ENCODE results near the gene EPHB1. TPM values are rescaled to one million over a fixed set of nuclear protein-coding genes. Genes with fewer than 3 reads are reported as not detected.
A peak's percentile ranks its signal among the peaks of the same experiment; 100 is the strongest.
"Not testable (repeated sequence)": the region's sequence is repeated elsewhere in the genome, so short reads cannot be mapped to it uniquely, and the experiment has no call there.

EPHB1 gene
- total RNA-seq, 1 donor from 2014 or later, result 17.4 TPM

DNA sequence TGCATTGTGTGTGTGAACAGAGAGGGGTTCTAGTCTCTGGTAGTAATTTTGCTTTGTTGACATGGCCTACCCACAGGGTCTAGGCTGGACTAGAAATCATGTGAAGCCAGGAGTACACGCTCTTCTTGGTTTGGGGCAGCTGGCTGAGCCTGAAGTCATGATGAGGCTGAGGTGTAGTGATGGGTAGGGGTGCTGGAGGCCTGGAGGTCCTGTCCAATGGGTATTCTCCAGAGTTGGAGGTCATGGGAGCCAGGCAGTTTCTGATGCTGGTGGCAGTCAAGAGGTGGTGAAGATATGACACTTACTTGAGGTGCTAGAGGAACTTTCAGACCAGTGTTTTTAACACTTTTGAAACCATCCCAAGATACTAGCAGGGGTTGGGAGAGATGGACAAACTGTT, 18.5 kb upstream of the EPHB1 start:
- DNase-seq (ENCODE audit: low read depth), result no peak

DNA sequence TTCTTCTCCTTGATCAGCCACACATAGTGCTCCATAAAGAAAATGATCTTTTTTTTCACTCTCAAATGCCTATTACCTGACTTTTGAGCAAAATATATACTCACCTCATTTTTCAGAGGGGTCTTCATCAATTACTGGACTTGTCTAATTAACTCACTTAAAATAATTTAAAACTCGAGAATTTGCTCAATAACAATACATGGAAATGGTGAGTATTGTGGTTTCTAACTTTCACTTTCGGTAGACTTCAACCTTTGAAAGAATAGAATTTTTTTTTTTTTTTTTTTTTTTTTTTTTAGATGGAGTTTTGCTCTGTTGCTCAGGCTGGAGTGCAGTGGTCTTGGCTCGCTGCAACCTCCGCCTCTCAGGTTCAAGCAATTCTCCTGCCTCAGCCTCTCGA, 17.7 kb upstream of the EPHB1 start:
- no peak for DNase-seq (ENCODE audit: low read depth)

DNA sequence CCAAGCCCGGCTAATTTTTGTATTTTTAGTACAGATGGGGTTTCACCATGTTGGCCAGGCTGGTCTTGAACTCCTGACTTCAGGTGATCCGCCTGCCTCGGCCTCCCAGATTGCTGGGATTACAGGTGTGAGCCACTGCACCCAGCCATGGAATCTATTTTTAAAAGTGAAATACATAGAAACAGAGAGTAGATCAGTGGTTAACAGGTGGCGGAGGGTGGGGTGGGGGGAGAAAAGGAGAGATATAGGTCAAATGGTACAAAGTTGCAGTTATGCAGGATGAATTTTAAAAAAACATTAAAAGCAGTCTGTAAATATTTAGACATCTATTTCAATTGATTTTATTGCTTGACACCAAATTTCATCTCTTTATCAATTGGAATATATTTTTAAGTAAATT, 6.8 kb upstream of the EPHB1 start:
- DNase-seq (ENCODE audit: low read depth), result not testable (repeated sequence)

DNA sequence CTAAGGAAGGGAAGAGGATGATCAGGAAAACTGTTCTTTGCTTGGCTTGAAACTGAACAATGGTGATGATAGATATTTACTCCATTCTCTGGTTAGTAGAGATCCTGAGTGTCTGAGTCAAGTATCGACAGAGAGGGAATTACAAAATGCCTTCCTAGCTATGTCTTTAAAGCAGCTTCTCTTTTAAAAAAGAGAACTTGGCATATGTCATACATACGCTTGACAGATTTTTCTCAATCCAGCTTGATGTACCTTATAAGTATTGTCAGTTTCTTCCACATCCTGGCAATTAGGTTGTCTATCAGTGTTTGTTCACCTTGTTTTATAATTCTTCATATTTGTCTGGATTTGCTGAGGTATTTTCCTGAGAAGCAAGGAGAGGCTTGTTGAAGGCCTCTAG, 5.0 kb upstream of the EPHB1 start:
- DNase-seq (ENCODE audit: low read depth), result no peak

DNA sequence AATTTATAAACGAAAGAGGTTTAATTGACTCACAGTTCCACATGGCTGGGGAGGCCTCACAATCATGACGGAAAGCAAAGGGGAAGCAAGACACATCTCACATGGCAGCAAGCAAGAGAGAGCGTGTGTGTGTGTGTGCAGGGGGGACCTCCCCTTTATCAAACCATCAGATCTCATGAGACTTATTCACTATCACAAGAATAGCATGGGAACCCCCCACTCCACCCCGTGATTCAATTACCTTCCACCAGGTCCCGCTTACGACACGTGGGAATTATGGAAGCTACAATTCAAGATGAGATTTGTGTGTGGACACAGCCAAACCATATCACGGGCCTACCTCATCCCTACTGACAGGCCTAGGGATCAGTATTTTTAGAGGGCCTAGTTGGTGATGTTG, 3.1 kb upstream of the EPHB1 start:
- DNase-seq (ENCODE audit: low read depth), result no peak

DNA sequence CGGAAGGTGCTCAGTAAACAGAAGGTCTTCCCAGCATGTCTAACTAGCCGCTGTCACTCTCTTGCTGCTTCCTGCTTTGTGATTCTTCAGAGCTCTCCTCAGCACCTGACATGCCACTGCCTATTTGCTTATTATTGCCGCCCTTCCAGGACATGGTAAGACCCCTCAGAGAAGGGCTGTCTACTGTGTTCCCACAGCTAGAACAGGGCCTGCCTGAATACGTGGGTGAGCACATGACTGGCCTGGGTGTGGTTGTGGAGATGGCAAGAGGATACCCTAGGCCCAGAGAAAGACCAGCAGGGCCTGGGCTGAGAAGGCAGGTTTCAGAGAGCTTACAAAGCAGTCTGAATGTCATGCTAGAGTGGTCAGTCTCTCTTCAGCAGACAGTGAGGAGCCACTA, 2.4 kb upstream of the EPHB1 start:
- no peak for DNase-seq (ENCODE audit: low read depth)

DNA sequence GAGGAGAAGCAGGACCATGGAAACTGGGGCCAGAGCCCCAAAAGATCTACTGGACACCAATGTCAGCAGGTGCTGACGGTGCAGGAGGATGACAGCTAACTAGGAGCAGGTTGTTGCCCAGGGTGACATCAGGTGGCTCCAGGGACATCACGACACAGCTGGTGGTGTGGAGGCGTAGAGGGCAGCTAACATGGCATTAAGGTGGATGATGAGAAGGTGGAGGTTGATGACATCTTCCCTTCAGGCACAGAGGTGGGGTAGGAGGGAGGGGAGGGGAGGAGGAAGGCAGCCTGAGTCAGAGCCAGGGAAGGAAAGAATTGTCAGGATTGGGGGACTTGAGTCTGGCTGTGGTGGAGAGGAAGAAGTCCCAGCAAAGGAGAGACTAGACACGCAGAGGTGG, 1.5 kb upstream of the EPHB1 start:
- no peak for DNase-seq (ENCODE audit: low read depth)

DNA sequence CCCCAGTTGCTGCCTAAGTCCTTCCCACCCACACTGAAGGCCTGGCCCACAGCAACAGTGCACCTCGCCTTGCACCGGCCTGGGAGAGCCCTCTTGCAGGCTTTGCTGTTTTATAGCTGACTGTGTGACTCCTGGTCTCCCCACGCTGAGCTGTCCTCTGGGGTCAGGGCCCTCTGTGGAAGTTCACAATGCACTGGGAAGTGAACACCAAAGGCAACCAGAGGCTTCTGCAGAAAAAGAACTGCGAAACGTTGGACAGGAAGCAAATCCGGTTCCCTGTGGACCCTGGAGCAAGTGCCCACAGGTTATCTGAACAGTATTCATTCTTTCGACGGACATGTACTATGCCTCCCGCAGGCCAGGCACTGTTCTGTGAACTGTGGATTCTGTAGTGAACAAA, 737 bp upstream of the EPHB1 start:
- no peak for DNase-seq (ENCODE audit: low read depth)

DNA sequence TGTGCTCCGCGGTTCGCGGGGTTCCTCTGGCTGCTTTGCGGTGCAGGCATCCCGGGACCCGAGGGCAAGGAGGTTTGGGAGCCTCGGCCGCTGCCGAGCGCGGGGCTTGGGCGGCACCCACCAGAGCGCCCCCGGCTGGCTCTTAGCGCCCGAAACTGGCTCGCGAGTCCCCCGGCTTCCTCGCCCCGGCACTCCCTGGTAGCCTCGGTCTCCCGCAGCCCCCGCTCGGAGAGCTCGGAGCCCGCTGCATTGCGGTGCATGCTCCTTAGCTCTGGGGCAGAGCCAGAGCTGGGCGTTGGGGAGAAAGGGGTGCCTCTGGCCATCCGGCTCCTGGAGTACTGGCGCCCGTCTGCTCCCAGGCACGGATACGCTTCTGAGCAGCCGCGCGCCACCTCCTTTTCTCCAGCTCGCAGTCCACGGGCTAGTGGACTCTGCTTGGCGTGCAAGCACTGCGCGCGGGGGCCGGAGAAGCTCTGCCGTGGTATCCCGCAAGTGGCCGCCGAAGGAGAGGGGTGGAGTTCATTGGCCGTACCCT, 753 bp downstream of the EPHB1 start:
- no peak for DNase-seq (ENCODE audit: low read depth)

DNA sequence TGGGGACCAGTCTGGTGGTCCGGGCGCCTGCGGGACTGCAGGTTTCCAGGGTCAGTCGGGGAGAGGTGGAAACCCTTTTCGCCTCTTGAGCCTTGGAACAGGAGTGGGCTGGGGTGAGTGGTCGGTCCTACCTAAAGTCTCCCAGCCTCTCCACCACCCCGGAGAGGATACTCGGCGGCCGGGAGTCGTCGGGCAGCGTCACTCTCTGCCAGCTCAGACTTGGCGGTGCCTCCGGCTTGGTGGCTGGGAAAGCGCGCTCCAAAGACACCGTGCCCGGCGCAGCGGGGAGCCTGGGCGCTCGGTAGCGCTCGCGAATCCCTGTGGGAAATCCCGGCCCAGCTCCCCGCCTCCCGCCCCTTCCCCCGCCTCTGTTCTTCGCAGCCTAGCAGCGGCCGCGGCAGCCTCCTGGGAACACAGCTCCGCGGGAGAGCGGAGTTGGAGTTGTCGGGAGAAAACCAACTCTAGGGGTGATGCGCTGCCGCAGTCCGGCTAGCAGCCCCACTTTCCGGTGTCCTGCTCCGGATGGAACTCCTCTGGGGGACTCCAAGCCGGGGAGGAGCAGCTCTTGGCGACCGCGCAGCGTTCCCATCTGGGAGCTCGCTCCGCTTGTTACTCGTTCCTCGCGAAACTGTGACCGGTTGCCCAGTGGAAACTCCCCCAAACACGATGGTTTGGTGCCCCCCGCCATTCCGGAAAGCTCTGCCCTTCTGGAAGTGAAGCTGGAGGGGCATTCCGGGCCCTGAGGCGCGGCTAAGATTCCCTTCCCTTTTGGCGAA, 1.4 kb downstream of the EPHB1 start:
- DNase-seq (ENCODE audit: low read depth), result no peak

DNA sequence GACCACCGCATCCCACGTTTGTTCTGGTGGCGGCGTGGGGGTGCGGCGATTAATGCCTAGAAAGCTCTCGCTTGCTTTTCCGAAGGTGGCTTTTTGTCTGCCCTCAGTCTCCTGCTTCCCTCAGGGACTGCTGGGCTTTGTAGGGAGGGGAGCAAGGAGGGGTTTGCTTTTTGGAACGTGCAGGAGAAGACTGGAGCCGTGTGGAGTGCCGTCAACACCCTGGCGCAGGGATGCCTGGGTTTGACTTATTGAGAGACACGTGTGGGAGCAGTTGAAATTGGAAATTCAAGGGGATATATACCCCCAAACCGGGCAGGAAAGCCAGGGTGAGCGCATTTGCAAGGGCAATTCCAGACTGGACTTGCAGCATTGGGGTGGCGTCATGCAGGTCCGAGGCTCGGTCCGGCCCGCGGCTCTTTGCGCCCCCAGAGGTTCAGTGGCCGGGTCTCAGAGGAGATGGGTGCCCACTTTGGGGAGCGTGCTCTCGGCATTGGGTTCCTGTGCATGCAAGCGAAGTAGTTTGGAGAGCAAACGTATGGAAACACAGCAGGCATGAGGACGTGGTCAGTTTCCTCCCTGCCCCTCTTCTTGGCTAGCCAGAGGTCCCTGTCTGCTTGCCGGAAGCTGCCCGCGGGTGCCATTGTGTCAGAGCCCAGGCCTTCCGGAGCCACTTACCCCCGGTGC, 2.1 kb downstream of the EPHB1 start:
- DNase-seq (ENCODE audit: low read depth), result no peak

DNA sequence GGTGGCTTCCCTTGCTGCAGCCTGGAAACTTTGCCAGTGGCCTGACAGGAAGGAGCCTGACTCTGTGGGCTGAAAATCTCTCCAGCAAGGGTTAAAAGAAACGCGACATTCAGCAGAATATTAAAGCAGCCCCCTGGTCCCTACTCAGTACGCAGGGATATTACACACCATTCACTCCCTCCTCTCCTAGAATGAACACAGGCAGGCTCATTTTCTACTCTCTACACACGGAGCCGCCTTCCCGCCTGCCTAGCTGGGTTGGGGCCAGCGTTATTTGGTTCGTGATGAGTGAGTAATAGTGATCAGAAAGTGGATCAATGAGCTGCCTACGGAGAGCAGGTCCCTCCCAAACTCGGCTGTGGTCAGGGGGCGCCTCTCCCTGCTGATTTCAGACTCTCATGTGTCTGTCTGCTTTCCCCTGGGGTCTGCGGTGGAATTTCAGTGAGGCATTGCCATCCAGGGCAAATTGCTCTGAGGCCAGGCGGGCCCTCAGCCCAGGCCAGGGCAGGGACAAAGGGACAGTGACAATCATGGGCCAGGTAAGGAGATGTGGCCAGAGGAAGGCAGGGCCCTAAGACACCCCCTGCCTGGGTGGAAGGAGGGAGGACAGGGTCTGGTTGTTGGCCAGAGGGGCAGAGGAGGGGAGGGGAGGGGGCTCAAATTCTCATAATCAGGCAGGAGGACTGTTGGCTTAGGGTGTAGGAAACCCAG, 2.8 kb downstream of the EPHB1 start:
- DNase-seq (ENCODE audit: low read depth), result no peak

DNA sequence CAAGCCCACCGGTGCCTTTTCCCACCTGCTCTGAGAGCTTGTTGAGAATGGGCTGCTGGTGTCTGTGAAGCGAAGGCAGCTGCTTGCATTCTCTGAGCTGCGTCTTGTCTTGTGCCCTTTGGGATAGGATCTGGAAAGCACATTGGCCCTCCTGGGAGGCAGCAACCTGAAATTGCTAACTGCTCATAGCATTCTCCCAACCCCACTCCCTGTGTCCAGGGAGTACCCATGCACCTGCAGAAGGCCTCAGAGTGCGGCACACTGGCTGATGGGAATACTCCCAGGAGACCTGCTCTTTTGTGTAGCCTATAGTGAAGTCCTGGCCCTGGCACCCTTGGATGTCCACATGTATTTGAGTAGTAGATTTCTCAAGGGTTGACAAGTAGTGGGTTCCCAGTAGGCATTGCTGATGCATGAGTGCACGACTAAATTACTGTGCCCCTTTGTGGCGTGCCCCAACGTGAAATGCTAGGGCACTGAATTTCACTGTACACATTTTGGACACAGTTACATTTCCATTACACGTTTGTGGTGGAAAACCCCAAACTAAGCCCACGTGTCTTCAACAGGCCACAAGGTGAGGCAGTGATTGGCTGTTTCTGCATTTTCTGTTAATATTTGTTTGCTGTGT, 3.7 kb downstream of the EPHB1 start:
- no peak for DNase-seq (ENCODE audit: low read depth)

DNA sequence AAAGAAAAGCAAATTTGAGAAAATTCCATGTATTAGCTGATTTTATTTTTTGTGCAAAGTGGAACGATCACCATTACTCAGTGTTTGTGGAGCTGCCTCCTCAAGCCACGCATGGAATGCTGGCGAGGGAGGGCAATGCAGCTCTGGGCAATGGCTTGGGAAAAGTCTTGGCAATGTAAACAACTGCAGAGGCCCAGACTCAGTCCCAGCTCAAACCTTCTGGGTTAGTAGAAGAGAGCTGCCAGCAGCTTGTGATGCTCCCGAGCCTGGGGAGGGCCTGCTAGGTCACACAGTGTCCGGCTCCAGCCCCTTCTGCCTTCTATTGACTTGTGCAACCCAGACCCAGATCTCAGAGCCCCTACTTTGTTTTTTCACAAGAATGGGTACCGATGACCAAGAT, 4.3 kb downstream of the EPHB1 start:
- DNase-seq (ENCODE audit: low read depth), result peak; percentile 49

DNA sequence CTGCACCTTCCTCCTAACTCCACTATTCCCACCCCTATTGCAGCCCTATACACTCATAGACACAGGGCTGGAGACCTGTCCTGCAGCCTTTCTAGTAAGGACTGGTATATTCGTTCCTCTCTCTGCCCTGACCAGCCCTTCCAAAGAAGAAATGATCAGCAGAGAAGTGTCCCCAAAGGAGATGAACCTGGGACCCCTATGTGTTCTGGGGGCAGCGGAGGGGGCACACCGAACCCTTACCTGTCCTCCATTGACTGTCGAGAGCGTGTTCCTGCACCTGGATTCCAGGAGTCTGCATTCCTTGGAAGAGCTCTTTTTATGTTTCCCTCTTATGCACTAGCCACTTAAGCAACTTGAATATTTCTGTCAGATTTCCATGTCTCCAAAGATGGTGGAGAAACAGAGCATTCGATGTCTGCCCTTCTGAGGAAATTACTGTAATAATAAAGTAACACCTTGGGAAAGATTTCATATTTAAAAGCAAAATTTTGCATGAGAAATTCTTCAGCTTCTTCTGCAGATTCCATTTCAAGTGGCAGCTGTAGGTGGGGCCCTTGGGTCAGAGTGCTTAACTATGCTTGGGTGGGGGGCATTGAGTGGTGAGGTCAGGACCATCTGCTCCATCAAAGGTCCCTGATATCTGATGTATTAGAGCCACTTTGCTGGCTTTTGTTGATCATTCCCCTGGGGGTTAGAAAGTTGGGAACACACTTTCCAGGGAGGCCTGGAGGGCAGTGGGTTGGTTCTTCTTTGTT, 6.3 kb downstream of the EPHB1 start:
- DNase-seq (ENCODE audit: low read depth), result no peak

DNA sequence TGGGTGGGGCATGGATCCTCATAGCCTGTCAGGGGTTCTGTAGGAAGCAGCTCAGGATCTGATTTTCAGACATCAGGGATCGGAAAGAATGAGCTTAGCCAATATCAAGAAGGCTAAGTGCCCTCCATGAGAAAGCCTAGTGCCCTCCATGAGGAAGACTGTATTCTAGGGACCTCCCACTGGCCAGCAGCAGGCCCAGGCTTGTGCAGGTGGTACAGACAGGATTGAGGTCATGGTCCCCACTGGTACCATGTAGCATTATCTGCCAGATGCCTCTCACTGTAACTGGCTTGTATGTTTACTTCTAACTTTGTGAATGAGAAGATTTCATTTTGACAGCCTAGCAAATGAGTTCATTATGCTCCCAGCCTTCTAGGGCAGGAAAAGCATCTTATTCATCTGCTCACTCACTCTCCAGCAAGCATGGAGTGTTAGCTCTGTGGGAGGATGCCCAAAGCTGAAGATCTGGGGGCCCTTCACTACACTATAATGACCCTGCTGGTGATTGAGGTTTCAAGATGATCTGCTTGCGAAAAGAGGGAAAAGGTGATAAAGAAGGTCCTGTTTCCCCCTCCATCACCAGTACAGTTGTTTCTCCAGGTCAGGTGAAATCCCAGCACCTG, 7.5 kb downstream of the EPHB1 start:
- DNase-seq (ENCODE audit: low read depth), result no peak

DNA sequence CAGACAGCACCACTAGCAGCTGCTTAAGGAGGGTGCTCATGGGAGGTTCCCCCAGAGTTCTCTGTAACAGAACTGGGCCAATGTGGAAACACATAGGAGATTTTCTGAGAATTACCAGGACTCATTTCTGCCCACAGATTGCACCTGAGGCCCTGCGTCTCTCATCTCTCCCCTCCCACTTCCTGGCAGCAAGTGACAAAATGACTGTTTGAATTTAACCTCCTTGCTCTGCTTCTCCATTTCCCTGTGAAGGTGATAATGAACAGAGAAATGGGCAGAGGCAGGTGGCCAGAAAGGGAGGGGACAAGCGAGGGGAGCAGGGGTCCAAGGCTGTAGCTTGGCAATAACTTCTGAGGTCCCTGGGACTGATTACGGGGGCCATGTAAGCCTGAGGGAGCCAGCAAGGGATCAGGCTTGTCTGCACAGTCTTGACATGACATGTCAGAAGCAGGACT, 8.0 kb downstream of the EPHB1 start:
- no peak for DNase-seq (ENCODE audit: low read depth)

DNA sequence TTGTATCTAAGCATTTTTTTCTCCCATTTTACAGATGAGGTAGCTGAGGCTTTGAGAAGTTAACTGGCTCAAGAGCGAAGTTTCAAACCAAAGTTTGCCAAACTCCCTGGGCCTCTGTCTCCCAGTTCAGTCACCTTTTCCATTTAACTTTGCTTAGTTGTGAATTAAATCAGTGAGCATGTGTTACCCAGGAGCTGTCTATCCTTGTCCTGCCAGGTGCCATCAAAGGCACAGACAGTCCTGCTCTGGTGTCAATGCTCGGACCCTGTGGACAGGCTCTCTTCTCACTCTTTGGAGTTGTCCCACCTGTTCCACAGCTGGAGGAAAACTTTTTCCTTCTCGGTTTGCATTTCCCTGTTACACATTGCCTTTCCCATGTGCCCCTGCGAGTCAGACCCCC, 8.6 kb downstream of the EPHB1 start:
- DNase-seq (ENCODE audit: low read depth), result no peak

DNA sequence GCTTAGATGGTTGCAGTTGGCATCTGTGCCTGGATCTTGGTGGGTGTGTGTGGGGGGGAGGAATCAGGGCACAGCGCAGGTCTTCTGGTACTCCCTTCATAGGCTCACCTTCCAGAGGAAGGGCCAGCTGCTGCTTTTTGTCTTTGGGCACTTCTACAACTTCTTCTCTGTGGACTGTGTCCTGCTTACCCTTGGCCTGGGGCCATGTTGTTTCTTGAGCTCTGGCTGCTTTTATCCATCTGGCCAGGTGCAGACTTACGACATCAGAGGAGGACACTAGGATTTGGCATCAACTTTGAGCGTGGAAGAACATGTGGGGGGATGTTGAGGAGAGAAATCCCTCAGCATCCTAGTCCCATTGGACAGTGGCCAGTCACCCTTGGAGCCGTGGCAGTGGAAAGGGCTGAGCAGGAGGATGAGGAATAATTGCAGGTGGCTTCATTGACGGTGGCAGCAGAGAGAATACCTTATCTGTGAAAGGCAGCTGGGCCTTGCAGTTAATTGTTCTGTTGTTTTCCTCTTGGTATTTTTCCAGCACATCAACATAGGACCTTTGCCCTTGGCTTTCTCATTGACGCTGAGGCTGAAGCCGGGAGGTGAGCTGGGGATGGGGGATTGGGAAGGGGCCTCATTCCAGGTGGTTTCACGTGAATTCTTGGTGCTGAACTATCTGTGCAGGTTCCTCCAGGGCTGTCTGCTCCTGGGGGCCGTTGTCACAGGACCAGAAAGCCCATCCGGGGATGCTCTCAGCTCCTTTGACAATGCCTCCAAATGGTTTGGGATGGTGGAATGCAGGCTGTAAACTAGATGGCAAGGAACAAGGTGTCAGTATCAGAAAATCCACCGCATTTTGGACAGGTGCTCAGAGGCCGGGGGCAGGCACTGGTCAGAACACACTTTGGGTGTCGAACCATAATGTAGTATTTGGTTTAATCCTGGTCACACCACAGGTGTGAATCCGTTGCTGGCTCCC, 9.7 kb downstream of the EPHB1 start:
- DNase-seq (ENCODE audit: low read depth), result no peak

DNA sequence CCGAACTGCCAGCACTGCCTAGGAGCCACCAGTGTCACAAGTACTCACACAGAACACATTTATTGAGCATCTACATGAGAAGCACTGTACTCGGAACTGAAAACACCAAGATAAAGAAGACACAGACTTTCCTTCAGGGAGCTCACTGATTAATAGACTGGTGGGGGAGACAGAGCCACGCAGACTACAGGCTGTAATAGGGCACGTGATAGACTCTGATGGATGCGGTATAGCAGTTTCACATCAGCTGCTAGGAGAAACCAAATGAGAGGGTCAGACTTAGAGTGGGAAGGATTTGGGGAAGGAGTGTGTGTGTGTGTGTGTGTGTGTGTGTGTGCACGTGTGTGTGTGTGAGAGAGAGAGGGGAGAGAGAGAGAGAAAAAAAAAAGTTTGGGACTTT, 12.1 kb downstream of the EPHB1 start:
- no peak for DNase-seq (ENCODE audit: low read depth)
